Right atrium auricular region (tissue), 2 donors: ENCODE data around the gene YES1. TPM values are rescaled to one million over a fixed set of nuclear protein-coding genes. Genes with fewer than 3 reads are reported as not detected.

Experiments
- DNase-seq: peaks from one replicate; pipeline ENCODE4 v3.0.0-alpha.2; 2019; ENCODE audit warnings: low spot score
- H3K27ac ChIP-seq, 2 donors: fragments of 200-600 bp; sonication (generic); 1 replicate in 1 of 2; 2 replicates in 1 of 2; pipeline ENCODE4 v1.5.1; 2016 to 2019
- H3K27me3 ChIP-seq, 2 donors: fragments of 200-600 bp; sonication (generic); one replicate each; pipeline versions ENCODE4 v1.5.1 to v1.6.0; 2017 to 2019
- H3K36me3 ChIP-seq: fragments of 200-600 bp; sonication (generic); one replicate; pipeline ENCODE4 v1.5.1; 2016
- H3K4me1 ChIP-seq, 2 donors: fragments of 200-600 bp; sonication (generic); one replicate each; pipeline versions ENCODE4 v1.5.1 to v1.6.0; 2017 to 2019
- H3K4me3 ChIP-seq, 2 donors: fragments of 200-600 bp; sonication (generic); 1 replicate in 1 of 2; 2 replicates in 1 of 2; pipeline ENCODE4 v1.5.1; 2017 to 2019; ENCODE audit warnings: mild to moderate bottlenecking in 1 of 2, moderate library complexity in 1 of 2
- H3K9me3 ChIP-seq, 2 donors: fragments of 200-600 bp; sonication (generic); one replicate each; pipeline ENCODE4 v1.5.1; 2019
- total RNA-seq, 2 donors: library from RNA; depleted of rRNA; stranded (reverse); fragments of >200 nt; gene quantifications; one replicate each; pipeline ENCODE4 v1.1.0, GENCODE V29; 2016
- TF ChIP-seq, protein P1 (sequence below), 2 donors: fragments of 200-600 bp; sonication (generic); IDR thresholded peaks; one replicate each; pipeline ENCODE4 v1.5.1; 2019; ENCODE audit warnings: antibody characterized with exemption in 2 of 2

The YES1 gene
- total RNA-seq, 2 donors from 2014 or later, result 20.3 to 37.3 TPM

- DNase-seq, result no peak
- TF ChIP-seq, protein P1, sequence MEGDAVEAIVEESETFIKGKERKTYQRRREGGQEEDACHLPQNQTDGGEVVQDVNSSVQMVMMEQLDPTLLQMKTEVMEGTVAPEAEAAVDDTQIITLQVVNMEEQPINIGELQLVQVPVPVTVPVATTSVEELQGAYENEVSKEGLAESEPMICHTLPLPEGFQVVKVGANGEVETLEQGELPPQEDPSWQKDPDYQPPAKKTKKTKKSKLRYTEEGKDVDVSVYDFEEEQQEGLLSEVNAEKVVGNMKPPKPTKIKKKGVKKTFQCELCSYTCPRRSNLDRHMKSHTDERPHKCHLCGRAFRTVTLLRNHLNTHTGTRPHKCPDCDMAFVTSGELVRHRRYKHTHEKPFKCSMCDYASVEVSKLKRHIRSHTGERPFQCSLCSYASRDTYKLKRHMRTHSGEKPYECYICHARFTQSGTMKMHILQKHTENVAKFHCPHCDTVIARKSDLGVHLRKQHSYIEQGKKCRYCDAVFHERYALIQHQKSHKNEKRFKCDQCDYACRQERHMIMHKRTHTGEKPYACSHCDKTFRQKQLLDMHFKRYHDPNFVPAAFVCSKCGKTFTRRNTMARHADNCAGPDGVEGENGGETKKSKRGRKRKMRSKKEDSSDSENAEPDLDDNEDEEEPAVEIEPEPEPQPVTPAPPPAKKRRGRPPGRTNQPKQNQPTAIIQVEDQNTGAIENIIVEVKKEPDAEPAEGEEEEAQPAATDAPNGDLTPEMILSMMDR (IDR thresholded peaks at IDR 0.05), result no peak
- Histone ChIP-seq H3K27ac (no peak overlapping the region), H3K36me3 (no peaks in the 10 kb centered on the region), H3K4me3 (no peak overlapping the region), H3K27me3 (no peaks in the 10 kb centered on the region), H3K9me3 (no peaks in the 10 kb centered on the region), H3K4me1 (no peaks in the 10 kb centered on the region)
These were observed 36.2 kb upstream of the YES1 start for GRCh38 chr18:848062-848861.

GRCh38 chr18:845152-845819 lies 33.2 kb upstream of the YES1 start:
- no peaks in the 10 kb centered on the region for H3K36me3 ChIP-seq

DNA sequence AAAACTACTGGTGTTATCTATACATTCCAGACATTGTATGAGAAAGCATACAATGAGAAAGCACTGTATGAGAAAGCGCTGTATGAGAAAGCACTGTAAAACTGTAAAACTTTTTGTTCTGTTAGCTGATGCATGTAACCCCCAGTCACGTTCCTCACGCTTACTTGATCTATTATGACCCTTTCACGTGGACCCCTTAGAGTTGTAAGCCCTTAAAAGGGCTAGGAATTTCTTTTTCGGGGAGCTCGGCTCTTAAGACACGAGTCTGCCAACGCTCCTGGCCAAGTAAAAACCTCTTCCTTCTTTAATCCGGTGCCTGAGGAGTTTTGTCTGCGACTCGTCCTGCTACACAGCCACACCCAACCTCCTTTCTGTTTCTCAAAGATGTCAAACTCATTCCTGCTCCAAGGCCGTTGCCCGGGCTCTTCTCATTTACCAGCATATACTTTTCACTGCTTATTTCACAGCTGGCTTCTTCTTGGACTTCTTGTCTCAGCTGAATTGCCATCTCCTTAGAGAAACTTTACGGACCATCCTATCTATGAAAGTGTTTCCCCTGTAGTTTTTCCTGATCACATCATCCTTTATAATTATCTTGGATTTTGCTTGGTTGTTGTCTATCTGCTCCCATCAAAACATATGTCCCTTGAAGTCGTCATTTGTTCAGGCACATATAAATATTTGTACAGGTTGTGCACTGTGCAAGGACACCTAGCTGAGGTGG lies 29.8 kb upstream of the YES1 start:
- Histone ChIP-seq H3K27ac (no peak overlapping the region), H3K4me1 (peaks cover 0 to 11% of the 10 kb centered on the region in 2 donors), H3K4me3 (no peak overlapping the region), H3K9me3 (no peaks in the 10 kb centered on the region), H3K36me3 (no peaks in the 10 kb centered on the region), H3K27me3 (no peaks in the 10 kb centered on the region)
- TF ChIP-seq, protein P1 (IDR thresholded peaks at IDR 0.05), result no peak
- no peak for DNase-seq

More at GRCh38 chr18:845152-845819, 33.2 kb upstream of the YES1 start:
- no peaks in the 10 kb centered on the region for H3K4me1 ChIP-seq
- H3K27me3 ChIP-seq, result no peaks in the 10 kb centered on the region
- no peaks in the 10 kb centered on the region for H3K9me3 ChIP-seq
- no peak for DNase-seq
- peak overlapping the region in 1 of 2 donors; percentile 1 for H3K27ac ChIP-seq
- H3K4me3 ChIP-seq, result no peak overlapping the region
- TF ChIP-seq, protein P1 (IDR thresholded peaks at IDR 0.05), result no peak

GRCh38 chr18:840516-840915 lies 28.5 kb upstream of the YES1 start:
- Histone ChIP-seq H3K36me3 (no peaks in the 10 kb centered on the region), H3K27ac (no peak overlapping the region), H3K4me1 (peaks cover 0 to 11% of the 10 kb centered on the region in 2 donors), H3K4me3 (no peak overlapping the region), H3K9me3 (no peaks in the 10 kb centered on the region), H3K27me3 (no peaks in the 10 kb centered on the region)
- TF ChIP-seq, protein P1 (IDR thresholded peaks at IDR 0.05), result no peak
- no peak for DNase-seq

DNA sequence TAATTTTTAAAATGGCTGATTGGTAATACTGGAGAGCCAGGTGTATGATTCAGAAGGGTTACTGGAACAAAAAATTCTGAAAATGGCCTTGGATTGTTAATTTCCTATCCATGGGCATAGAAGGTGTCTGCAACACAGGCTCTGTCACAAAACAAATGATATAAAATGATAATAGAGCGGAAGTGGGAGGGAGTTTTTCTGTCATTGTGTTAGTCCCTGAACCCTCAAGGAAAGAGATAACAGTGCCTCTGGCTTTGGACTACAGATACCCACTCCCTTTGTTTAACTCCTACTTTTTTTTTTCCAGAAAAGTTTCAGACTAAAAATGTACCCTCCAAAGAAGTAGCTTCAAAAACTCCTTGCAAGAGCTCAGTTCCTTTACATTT lies 28.0 kb upstream of the YES1 start:
- Histone ChIP-seq H3K4me1 (peaks cover 0 to 11% of the 10 kb centered on the region in 2 donors), H3K9me3 (no peaks in the 10 kb centered on the region), H3K36me3 (no peaks in the 10 kb centered on the region), H3K4me3 (no peak overlapping the region), H3K27ac (no peak overlapping the region), H3K27me3 (no peaks in the 10 kb centered on the region)
- TF ChIP-seq, protein P1 (IDR thresholded peaks at IDR 0.05), result no peak
- DNase-seq, result no peak
